Dermis blood vessel endothelial cell (primary cell): Measurements from ENCODE around the gene JDP2. TPM values are rescaled to one million over a fixed set of nuclear protein-coding genes. Genes with fewer than 3 reads are reported as not detected.

Experiments
- DNase-seq: peaks from one replicate; pipeline ENCODE4 v3.0.0; 2010
- total RNA-seq: library from RNA; depleted of rRNA; stranded (reverse); fragments of >200 nt; gene quantifications from 2 replicates; pipeline ENCODE4 v1.2.3, GENCODE V29; 2014

The JDP2 gene
- total RNA-seq, 1 donor from 2014 or later, result 16.0 TPM

DNA sequence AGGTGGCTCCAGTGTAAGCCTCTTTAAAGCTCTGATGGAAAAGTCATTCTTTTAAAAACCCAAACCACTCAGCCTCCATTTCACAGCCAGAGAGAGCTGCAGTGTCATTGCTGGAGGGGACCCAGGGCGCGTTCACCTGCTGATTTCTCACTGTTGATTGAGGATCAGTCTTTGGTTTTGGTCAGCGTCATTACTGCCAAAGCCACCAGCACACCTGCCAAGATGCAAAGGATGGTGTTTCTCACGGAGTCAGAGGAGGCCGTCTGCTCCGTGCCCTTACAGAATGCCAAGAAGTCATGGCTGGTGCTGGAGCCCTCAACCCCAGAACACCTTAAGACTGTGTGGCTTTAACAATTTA, 61.6 kb downstream of the JDP2 start:
- no peak for DNase-seq

DNA sequence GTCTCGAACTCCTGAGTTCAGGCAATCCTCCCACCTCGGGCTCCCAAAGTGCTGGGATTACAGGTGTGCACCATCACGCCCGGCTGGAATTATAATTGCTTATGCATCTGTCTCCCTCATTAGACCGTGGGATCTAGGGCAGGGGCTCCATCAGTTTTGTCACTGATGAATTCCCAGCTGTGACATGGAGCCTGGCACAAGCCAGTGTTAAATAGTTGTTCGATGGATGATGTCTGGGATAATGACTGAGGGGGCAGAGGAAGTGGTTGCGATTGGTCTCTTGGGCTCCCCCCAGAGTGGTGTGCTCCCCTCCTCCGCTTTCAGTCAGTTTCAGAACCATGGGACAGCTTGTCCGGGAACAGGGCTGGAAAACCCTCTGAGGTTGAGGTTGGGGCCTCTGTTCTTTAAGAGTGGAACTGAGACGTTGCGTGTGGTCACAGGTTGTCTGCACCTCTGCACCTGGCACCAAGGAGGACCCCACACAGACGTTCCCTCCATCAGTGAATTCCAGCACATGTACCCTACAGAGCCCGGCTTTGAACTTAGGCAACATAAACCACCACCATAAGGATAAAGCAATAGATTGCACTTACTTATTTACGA, 63.7 kb downstream of the JDP2 start:
- no peak for DNase-seq

GRCh38 chr14:75492832-75493591, 65.2 kb downstream of the JDP2 start:
- no peak for DNase-seq

DNA sequence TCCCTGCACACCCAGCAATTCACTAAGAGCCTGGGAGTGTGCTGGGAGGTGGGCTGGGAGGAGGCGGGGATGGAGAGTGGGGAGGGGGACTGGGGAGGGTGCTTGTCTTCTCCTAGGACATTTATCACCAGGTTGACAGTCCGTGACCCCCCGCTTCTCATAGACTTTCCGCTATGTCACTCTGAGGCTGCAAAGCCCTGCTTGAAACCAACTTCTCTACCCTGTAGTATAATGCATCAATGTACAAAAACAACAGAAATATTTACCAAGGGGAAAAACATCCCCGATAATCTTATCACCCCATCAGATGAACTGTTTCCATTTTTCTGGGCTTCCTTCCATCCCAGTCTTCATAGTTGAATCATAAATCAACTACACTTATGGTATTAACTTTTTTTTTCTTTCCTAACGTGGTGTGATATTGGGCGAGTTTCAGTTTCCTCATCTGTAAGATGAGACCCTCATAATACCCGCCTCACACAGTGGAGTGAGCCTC, 65.8 kb downstream of the JDP2 start:
- no peak for DNase-seq

DNA sequence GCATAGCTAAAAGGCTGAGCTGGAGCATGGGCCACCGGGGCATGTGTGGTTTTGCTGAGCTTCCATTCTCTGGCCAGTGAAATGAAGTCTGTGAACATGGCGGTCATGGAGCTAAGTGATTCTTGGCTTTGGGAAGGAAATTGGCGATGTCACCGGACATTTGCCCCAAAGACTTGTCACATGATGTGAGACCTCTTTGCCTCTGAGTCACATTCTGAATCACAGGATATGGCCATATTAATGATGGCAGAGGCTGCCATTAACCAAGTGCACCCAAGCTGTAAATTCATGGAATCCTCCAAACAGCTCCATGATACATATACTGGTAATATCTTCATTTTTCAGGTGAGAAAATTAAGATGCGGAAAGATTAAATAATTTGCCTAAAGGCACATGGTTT, 67.1 kb downstream of the JDP2 start:
- peak; percentile 25 for DNase-seq

- no peak for DNase-seq
Measured at GRCh38 chr14:75495399-75495798, 67.6 kb downstream of the JDP2 start.

- DNase-seq, result no peak
Measured at GRCh38 chr14:75495882-75496281, 68.1 kb downstream of the JDP2 start.

GRCh38 chr14:75496755-75497154, 68.9 kb downstream of the JDP2 start:
- DNase-seq, result no peak

DNA sequence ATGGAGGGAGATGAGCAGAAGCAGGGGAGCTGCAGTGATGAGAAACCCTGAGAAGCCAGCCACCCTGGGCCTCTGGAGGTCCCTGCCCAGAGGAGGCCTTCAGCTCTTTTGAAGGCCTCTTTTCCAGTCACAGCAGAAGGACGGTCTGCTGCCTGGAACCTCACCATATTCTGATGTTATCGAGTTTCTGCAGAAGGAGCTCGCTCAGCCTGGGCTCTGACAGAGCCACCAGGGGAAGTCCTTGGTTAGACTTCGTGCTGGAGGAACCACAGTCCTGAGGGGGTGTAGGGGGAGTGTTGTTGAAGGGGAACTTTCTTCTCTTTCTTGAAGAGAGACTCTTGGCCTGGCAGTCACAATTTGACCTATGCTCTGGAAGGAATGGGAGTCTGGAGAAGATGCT, 69.4 kb downstream of the JDP2 start:
- DNase-seq, result no peak

- no peak for DNase-seq
Measured at GRCh38 chr14:75497701-75498100, 69.9 kb downstream of the JDP2 start.

DNA sequence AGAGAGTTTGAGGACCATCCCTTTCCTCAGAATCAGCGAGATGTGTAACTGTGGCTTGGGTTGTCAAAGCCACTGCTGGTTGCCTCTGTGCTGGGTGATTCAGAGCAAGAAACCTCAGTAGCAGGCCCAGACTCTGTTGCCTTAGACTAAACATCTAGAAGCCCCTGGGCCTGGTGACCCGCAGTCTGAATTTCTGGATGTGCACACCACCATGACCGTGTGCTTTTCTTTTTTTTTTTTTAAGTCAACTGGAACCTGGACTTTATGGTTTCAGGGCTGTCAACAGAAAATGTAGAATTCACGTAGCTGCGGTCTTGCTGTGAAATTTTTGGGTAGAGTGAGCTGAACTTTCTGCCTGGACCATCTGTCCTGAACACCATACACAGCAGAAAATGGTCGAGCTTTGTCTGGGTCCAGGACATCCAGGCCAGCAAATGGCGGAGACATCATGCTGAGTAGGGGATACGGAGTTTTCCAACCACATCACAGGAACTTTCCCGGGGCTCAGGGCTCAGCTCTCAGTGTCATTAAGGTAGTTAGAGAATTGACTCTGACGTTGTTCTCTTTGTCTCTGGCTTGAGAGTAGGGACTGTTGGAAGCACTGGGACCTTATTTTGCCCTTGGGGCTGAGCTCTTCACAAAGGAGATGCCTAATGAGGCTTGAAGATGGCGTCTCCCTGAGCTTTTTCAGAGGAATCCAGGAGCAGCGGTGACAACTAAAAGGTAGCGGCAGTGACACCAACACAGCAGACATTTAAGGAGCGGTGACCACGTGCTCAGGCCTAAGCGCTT, 71.5 kb downstream of the JDP2 start:
- DNase-seq, result no peak

DNA sequence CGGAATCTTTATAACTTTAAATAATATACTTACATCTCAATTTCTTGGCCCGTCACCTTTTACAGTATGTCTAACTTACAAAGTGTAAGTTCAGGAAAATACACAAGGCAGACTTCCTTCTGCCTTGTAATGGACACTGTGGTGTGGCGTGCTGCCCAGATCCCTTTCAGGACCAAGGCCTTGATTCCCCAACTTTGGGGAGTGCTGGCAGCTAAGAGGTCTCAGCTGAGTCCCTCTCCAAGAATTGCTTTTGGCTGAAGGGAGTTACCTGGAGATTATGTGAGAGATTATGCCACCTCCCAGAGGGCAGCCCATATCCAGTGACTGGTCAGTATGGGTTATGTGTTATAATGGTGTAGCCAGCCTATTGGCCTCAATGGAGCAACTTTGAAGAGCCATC, 73.3 kb downstream of the JDP2 start:
- DNase-seq, result no peak

DNA sequence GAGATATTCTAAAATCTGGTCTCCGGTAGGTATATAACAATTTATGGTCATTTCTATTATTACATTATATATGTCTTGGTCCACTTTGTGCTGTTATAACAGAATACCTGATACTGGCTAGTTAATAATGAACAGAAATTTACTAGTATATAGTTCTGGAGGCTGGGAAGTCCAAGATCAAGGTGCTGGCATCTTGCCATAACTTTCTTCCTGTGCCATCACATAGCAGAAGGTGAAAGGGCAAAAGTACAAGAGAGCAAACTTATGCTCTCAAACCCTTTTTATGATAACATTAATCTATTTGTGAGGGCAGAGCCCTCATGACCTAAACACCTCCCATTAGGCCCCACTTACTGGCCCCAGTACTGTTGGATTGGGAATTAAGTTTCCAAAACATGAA, 76.6 kb downstream of the JDP2 start:
- no peak for DNase-seq

DNA sequence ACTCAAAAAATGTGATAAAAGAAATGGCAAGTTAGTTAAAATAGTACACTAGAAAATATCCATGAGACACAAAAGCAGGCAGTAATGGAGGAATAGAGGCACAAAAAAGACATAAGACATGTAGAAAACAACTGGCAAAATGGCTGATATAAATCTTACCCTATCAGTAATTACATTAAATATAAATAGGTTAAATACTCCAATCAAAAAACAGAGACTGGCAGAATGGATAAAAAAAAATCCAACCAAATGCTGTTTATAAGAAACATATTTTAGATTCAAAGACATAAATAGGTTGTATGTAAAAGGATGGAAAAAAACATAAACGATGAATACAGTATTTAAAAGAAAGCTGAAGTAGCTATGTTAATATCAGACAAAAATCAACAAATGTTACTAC, 79.1 kb downstream of the JDP2 start:
- DNase-seq, result no peak

DNA sequence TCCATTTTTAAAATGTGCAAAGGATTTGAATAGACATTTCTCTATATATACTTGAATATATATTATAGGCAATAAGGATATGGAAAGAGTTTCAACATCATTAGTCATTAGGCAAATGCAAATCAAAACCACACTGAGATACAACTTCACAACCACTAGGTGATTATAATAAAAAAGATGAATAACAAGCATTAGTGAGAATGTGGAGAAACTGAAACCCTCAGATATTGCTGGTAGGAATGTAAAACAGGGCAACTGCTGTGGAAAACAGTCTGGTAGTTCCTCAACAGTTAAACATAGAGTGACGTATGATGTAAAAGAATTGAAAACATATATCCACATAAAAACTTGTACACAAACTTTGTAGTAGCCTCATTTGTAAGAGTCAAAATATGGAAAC, 82.7 kb downstream of the JDP2 start:
- DNase-seq, result no peak

DNA sequence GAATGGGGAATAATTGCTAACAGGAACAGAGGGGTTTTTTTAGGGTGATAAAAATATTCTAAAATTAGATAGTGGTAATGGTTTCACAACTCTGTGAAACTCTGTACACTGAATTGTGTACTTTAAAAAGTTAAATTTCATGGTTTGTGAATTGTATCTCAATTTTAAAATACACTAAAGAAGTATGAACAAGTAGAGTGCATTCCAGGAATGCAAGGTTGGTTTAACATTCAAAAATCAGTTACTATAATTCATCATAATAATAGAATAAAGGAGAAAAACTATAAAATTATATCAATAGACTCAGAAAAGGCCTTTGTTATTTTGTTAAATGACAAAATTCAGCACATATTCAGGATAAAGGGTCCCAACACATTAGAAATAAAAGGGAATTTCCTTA, 83.4 kb downstream of the JDP2 start:
- DNase-seq, result no peak

DNA sequence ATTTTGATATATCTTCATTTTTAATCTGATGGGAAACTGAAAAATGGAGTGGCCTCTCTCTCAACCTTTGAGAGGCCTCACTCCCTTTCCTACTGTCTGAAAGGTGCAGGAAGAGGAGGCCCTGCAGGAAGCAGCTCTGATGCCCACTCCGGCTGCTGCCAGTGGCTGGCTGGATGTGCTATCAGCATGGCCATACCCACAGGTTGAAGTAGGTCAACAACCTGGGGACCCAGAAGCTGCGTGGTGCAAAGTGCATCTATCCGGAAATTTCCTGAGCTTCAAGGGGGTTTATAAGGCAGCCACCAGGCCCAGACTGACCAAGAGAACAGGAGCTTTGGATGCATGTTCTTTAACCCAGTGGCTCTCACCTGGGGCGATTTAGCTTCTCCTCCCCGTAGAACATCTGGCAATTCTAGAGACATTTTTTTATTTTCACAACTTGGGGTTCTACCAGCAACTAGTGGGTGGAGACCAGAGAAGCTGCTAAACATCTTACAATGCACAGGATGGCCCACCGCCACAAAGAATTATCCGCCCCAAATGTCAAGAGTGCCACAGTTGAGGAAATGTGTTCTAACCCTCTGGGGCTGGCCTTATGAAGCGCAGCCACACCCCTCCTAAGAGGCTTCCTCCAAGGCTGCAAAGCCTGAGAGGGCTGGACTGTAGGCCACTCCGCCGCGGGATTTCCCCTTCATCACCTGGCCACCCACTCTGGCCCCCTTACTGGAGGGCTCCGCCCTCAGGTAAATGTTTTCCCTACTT, 86.3 kb downstream of the JDP2 start:
- DNase-seq, result no peak

DNA sequence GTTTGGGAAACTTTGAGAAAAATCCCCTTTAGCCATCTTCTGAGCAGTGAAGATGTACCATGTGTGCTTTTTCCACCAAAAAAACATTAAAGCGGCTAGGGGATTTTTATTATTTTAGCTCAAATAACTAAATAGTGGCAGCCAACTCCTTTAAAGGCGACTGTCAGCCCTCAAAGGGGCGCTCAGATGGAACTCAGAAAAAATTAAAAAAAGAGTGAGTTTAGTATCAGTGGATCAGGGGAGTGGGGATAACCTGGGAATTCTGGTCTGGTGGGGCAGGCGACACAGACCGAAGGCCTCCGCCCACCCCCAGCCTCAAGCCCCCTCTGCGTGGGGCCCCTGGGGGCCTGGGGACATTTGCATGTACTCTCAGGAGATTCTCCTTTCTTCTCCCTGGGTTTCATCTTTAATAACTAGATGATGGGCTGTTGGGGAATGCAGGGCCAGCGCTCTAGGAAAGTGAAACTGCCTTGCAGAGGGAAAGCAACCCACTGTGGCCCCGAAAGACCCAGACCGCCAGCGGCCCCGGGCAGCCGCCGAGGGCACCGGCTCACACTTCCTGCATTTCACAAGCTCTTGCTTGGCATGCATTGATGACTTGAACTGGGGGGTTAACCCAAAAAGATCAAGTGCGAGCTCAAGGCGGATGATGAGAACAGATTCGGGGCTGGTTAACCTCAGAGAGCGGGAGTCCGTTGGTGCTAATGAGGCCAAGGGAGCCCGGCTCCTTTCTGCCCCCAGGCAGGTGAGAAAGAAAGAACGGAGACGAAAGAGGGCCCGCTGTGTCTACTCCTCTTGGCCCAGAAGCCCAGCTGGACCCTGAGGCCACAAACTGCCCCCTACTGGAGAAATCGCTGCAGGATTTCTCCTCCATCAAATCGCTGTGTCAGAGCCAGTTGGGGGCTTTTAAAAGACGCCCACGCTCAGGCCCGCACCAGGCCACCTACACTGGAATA, 87.1 kb downstream of the JDP2 start:
- DNase-seq, result peak; percentile 19

DNA sequence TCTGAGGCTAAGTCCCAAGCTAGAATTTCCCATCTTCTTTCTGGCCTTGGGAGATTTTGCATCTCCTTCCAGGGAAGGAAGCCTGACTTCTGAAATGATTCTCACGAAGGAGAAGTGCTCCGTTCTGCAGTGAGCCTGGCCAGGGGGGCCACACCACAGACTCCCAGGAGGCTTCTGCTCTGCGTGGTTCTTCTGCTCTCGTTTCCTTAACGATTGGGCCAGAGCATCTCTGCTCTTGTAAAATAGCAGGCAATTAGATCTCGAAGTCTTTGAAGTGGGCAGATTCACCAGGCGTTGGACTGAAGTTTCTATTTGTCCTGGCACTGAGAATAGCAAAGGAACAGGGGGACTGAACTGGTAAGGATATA, 87.8 kb downstream of the JDP2 start:
- no peak for DNase-seq

- peak; percentile 69 for DNase-seq
Measured at GRCh38 chr14:75518625-75519024, 90.8 kb downstream of the JDP2 start.

GRCh38 chr14:75519394-75519793, 91.6 kb downstream of the JDP2 start:
- DNase-seq, result no peak
